DOHH2 (cell line): ENCODE data around the gene CXCL8.

Experiments
- H3F3A ChIP-seq: fragments of 200-600 bp; sonication (generic), shearing (Covaris generic); 2 replicates; pipeline ENCODE4 v1.6.0; 2016; ENCODE audit warnings: antibody characterized with exemption, mild to moderate bottlenecking; ENCODE audit not compliant: control insufficient read depth, insufficient read depth
- H3K27ac ChIP-seq: fragments of 200-600 bp; sonication (generic); 2 replicates; pipeline ENCODE4 v1.5.1; 2014; ENCODE audit warnings: low read depth, mild to moderate bottlenecking, low read length, moderate library complexity
- H3K27me3 ChIP-seq: fragments of 200-600 bp; sonication (generic); 2 replicates; pipeline ENCODE4 v1.6.1; 2014; ENCODE audit warnings: mild to moderate bottlenecking, low read length, mixed read lengths; ENCODE audit not compliant: control insufficient read depth
- H3K36me3 ChIP-seq: fragments of 200-600 bp; sonication (generic); 2 replicates; pipeline ENCODE4 v1.6.1; 2014; ENCODE audit warnings: mild to moderate bottlenecking, low read length, moderate library complexity, mixed read lengths; ENCODE audit not compliant: control insufficient read depth
- H3K4me1 ChIP-seq: fragments of 200-600 bp; sonication (generic); 2 replicates; pipeline ENCODE4 v1.6.1; 2014; ENCODE audit warnings: mild to moderate bottlenecking, low read length, mixed read lengths; ENCODE audit not compliant: control insufficient read depth
- H3K4me2 ChIP-seq: fragments of 200-600 bp; sonication (generic); 2 replicates; pipeline ENCODE4 v1.6.0; 2014; ENCODE audit warnings: mild to moderate bottlenecking, low read length, moderate library complexity
- H3K4me3 ChIP-seq: fragments of 200-600 bp; sonication (generic); 2 replicates; pipeline ENCODE4 v1.5.1; 2014; ENCODE audit warnings: mild to moderate bottlenecking, low read length, mixed read lengths
- H3K79me2 ChIP-seq: fragments of 200-600 bp; sonication (generic); 2 replicates; pipeline ENCODE4 v1.6.1; 2014; ENCODE audit warnings: mild to moderate bottlenecking, low read length, mixed read lengths; ENCODE audit not compliant: control insufficient read depth
- H3K9me2 ChIP-seq: fragments of 200-600 bp; sonication (generic); replicated peaks from 2 replicates; pipeline ENCODE4 v1.6.1; 2014; ENCODE audit warnings: mild to moderate bottlenecking, low read length, mixed read lengths; ENCODE audit not compliant: control insufficient read depth
- H3K9me3 ChIP-seq: fragments of 200-600 bp; sonication (generic); 2 replicates; pipeline ENCODE4 v1.6.1; 2014; ENCODE audit warnings: antibody characterized with exemption, low read length, mixed read lengths; ENCODE audit not compliant: control insufficient read depth, insufficient read depth
- H4K20me1 ChIP-seq: fragments of 200-600 bp; sonication (generic); 2 replicates; pipeline ENCODE4 v1.6.0; 2014; ENCODE audit warnings: low read depth, mild to moderate bottlenecking, antibody characterized with exemption, low read length, moderate library complexity; ENCODE audit not compliant: control insufficient read depth, insufficient read depth
- EZH2phosphoT487 ChIP-seq: fragments of 200-600 bp; sonication (generic); IDR thresholded peaks from 2 replicates; pipeline ENCODE4 v1.6.1; 2017; ENCODE audit warnings: borderline replicate concordance, mild to moderate bottlenecking, antibody characterized with exemption, low read length, moderate library complexity, mixed read lengths
- TF ChIP-seq, protein P1 (sequence below): fragments of 200-600 bp; sonication (generic); IDR thresholded peaks from one replicate; pipeline ENCODE4 v1.5.1; 2014; ENCODE audit warnings: antibody characterized with exemption, mild to moderate bottlenecking, low read depth, low read length; ENCODE audit not compliant: poor library complexity, severe bottlenecking

The CXCL8 gene

DNA sequence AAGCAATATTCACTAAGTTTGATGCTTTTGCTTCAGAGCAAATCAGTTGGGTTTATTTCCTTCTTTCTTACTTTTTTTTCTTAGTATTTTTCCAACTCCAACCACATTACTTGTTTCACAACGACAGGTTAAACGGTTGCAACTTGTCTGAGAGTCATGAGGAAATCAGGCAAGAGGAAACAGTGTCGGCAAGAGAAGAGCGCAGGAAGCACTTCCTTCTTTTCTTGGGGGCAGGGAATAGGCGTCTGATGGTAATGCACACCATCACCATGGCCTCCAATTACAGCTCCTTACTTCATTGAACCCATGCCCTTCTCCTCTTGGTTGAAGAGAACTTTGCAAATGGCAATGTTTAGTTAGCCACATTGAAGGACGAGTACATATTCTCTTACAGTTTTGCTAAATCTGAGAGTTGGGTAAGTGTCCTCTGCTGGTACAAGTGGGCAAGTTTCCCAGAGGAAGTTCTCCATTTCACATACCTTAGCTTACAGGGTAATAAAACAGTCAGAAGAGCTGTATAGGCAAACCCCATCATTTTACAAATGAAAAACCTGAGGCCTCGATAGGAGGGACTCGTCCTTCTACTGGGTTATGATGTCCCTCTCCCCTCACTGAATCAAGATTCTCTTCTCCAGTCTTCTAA, 8.3 kb upstream of the CXCL8 start:
- peaks cover 12% of the 10 kb centered on the region for H3K4me1 ChIP-seq
- H3K9me2 ChIP-seq = no peaks in the 10 kb centered on the region
- H3K4me3 ChIP-seq = no peak overlapping the region
- TF ChIP-seq, protein P1, sequence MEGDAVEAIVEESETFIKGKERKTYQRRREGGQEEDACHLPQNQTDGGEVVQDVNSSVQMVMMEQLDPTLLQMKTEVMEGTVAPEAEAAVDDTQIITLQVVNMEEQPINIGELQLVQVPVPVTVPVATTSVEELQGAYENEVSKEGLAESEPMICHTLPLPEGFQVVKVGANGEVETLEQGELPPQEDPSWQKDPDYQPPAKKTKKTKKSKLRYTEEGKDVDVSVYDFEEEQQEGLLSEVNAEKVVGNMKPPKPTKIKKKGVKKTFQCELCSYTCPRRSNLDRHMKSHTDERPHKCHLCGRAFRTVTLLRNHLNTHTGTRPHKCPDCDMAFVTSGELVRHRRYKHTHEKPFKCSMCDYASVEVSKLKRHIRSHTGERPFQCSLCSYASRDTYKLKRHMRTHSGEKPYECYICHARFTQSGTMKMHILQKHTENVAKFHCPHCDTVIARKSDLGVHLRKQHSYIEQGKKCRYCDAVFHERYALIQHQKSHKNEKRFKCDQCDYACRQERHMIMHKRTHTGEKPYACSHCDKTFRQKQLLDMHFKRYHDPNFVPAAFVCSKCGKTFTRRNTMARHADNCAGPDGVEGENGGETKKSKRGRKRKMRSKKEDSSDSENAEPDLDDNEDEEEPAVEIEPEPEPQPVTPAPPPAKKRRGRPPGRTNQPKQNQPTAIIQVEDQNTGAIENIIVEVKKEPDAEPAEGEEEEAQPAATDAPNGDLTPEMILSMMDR = no peak
- TF ChIP-seq EZH2phosphoT487 = no peak
- H3K36me3 ChIP-seq = no peaks in the 10 kb centered on the region
- H3K79me2 ChIP-seq = no peaks in the 10 kb centered on the region
- H3K9me3 ChIP-seq = no peaks in the 10 kb centered on the region
- no peak overlapping the region for H3K27ac ChIP-seq
- no peaks in the 10 kb centered on the region for H4K20me1 ChIP-seq
- no peaks in the 10 kb centered on the region for H3K27me3 ChIP-seq
- H3F3A ChIP-seq = no peaks in the 10 kb centered on the region
- H3K4me2 ChIP-seq = no peak overlapping the region

DNA sequence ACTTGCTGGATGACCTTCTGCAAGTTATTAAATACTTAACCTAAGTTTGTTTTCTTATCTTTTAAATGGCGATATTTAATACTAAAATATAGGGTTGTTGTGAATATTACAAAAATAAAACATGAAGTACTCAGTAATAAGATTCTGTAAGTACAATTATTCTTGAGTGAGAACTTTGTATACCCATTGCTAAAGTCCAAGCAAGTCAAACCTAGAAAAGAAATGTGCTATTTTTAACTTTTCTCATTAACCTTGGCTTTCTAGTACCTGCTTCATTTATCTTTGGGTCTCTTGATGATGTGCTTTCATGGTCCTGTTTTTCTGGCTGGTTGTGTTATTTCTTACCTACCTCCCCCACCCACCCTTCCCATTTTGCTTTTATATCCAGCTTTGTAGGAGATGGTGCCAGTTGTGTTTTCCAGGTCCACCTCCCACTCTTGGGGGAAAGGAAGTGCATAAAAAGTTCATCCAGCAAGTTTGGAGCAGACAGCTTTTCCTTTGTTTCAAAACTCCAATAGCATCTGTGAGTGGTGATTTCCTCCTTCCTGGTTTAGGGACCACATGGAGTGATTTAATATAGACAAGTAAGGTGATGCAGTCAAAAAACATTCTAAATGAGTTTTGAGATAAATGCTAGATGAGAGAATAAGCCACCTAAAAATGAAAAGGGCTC, 7.5 kb upstream of the CXCL8 start:
- no peak overlapping the region for H3K27ac ChIP-seq
- no peaks in the 10 kb centered on the region for H3F3A ChIP-seq
- no peaks in the 10 kb centered on the region for H4K20me1 ChIP-seq
- H3K9me3 ChIP-seq = no peaks in the 10 kb centered on the region
- peaks cover 8% of the 10 kb centered on the region for H3K4me1 ChIP-seq
- no peaks in the 10 kb centered on the region for H3K79me2 ChIP-seq
- no peak for TF ChIP-seq EZH2phosphoT487
- TF ChIP-seq, protein P1 = no peak
- no peak overlapping the region for H3K4me3 ChIP-seq
- no peak overlapping the region for H3K4me2 ChIP-seq
- H3K27me3 ChIP-seq = no peaks in the 10 kb centered on the region
- H3K36me3 ChIP-seq = no peaks in the 10 kb centered on the region
- no peaks in the 10 kb centered on the region for H3K9me2 ChIP-seq

DNA sequence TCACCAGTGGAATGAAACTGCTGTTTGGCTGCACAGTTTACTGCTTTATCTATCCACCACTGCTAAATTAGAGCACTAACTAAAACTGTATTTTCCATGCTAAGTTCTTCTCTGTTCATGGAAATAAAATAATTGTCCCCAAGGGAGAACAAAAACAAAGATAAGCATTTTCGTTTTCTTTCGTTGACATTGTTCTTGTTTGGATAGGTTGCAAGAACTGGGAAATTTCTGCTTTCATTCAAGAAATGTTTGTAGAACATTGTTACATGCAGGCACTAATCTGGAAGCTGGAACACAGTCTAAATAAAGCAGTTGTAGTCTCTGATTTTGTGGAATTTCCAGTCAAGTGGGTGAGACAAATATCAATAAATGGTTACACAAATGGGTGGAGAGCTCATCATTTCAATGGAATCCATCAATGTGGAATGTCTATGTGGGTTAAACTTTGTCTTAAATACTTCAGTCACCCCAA, 5.8 kb upstream of the CXCL8 start:
- H3K36me3 ChIP-seq = no peaks in the 10 kb centered on the region
- H3K27me3 ChIP-seq = no peaks in the 10 kb centered on the region
- H3K4me2 ChIP-seq = no peak overlapping the region
- no peaks in the 10 kb centered on the region for H3F3A ChIP-seq
- no peak overlapping the region for H3K4me3 ChIP-seq
- no peaks in the 10 kb centered on the region for H3K79me2 ChIP-seq
- no peaks in the 10 kb centered on the region for H3K9me3 ChIP-seq
- H3K27ac ChIP-seq = no peak overlapping the region
- no peaks in the 10 kb centered on the region for H4K20me1 ChIP-seq
- H3K4me1 ChIP-seq = peaks cover 7% of the 10 kb centered on the region
- TF ChIP-seq, protein P1 = no peak
- no peak for TF ChIP-seq EZH2phosphoT487
- no peaks in the 10 kb centered on the region for H3K9me2 ChIP-seq
